ENCODE results near the gene CHRNB2.
"Not testable (repeated sequence)": the region's sequence is repeated elsewhere in the genome, so short reads cannot be mapped to it uniquely, and the experiment has no call there.

Gene CHRNB2

GRCh38 chr1:154567386-154568156, at the start of gene CHRNB2:
TSS of gene CHRNB2 (plus strand) at chr1:154567778. CDS start at chr1:154568045, 267 bp downstream.
- DNase-seq = peak; percentile 66

GRCh38 chr1:154519591-154519991, 48.0 kb upstream of the CHRNB2 start:
- DNase-seq = no peak

- no peak for DNase-seq
Observed at GRCh38 chr1:154520333-154520732, 47.2 kb upstream of the CHRNB2 start.

- DNase-seq = no peak
Observed at GRCh38 chr1:154521695-154522094, 45.9 kb upstream of the CHRNB2 start.

GRCh38 chr1:154524881-154525280, 42.7 kb upstream of the CHRNB2 start:
- DNase-seq = no peak

GRCh38 chr1:154527192-154527591, 40.4 kb upstream of the CHRNB2 start:
- no peak for DNase-seq

GRCh38 chr1:154529308-154529707, 38.3 kb upstream of the CHRNB2 start:
- no peak for DNase-seq

- not testable (repeated sequence) for DNase-seq
Observed at GRCh38 chr1:154531950-154532349, 35.6 kb upstream of the CHRNB2 start.

- no peak for DNase-seq
Observed at GRCh38 chr1:154533952-154534844, 33.4 kb upstream of the CHRNB2 start.

GRCh38 chr1:154536570-154536969, 31.0 kb upstream of the CHRNB2 start:
- no peak for DNase-seq

- no peak for DNase-seq
Observed at GRCh38 chr1:154539486-154540483, 27.8 kb upstream of the CHRNB2 start.

- DNase-seq = no peak
Observed at GRCh38 chr1:154541231-154541630, 26.3 kb upstream of the CHRNB2 start.

GRCh38 chr1:154546264-154547063, 21.1 kb upstream of the CHRNB2 start:
- DNase-seq = peak; percentile 41

GRCh38 chr1:154547105-154547732, 20.4 kb upstream of the CHRNB2 start:
- DNase-seq = no peak

GRCh38 chr1:154548028-154548427, 19.6 kb upstream of the CHRNB2 start:
- DNase-seq = no peak

GRCh38 chr1:154549202-154549770, 18.3 kb upstream of the CHRNB2 start:
- DNase-seq = no peak

- no peak for DNase-seq
Observed at GRCh38 chr1:154550070-154550469, 17.5 kb upstream of the CHRNB2 start.

GRCh38 chr1:154550657-154551056, 16.9 kb upstream of the CHRNB2 start:
- no peak for DNase-seq

- DNase-seq = no peak
Observed at GRCh38 chr1:154551474-154551873, 16.1 kb upstream of the CHRNB2 start.

- DNase-seq = no peak
Observed at GRCh38 chr1:154552036-154552435, 15.5 kb upstream of the CHRNB2 start.
